ENCODE measurements around the gene KRTAP13-3.

The KRTAP13-3 gene

GRCh38 chr21:30425826-30426225 is at the start of gene KRTAP13-3:
TSS of gene KRTAP13-3 (minus strand) at chr21:30425926. CDS start at chr21:30425912, 14 bp downstream.
- DNase-seq, result no peak

GRCh38 chr21:30468900-30469714 is 43.4 kb upstream of the KRTAP13-3 start:
- no peak for DNase-seq

- no peak for DNase-seq
Observed at GRCh38 chr21:30463713-30464112, 38.0 kb upstream of the KRTAP13-3 start.

- DNase-seq, result no peak
Observed at GRCh38 chr21:30448514-30448913, 22.8 kb upstream of the KRTAP13-3 start.

GRCh38 chr21:30447056-30447455 is 21.3 kb upstream of the KRTAP13-3 start:
- DNase-seq, result no peak

GRCh38 chr21:30444204-30444603 is 18.5 kb upstream of the KRTAP13-3 start:
- no peak for DNase-seq

- DNase-seq, result no peak
Observed at GRCh38 chr21:30443226-30443625, 17.5 kb upstream of the KRTAP13-3 start.

GRCh38 chr21:30439975-30440374 is 14.2 kb upstream of the KRTAP13-3 start, which contains the start of gene KRTAP15-1:
TSS of gene KRTAP15-1 (plus strand) at chr21:30440275. CDS start at chr21:30440328, 53 bp downstream.
- DNase-seq, result no peak

- no peak for DNase-seq
Observed at GRCh38 chr21:30437010-30437565, 11.4 kb upstream of the KRTAP13-3 start.

- peak in 1 of 2 donors; percentile 2 for DNase-seq
Observed at GRCh38 chr21:30434033-30434631, 8.4 kb upstream of the KRTAP13-3 start.

GRCh38 chr21:30430170-30430655 is 4.5 kb upstream of the KRTAP13-3 start, which contains the start of gene KRTAP13-4:
TSS of gene KRTAP13-4 (plus strand) at chr21:30430220. CDS start at chr21:30430276, 56 bp downstream.
- no peak for DNase-seq

- DNase-seq, result no peak
Observed at GRCh38 chr21:30426731-30427130, 1.0 kb upstream of the KRTAP13-3 start.

GRCh38 chr21:30415993-30416392 is 9.7 kb downstream of the KRTAP13-3 start:
- DNase-seq, result no peak

GRCh38 chr21:30408782-30409494 is 16.8 kb downstream of the KRTAP13-3 start:
- DNase-seq, result peak in 1 of 2 donors; percentile 0

- no peak for DNase-seq
Observed at GRCh38 chr21:30395731-30396130, 30.0 kb downstream of the KRTAP13-3 start, which contains the start of gene KRTAP13-1. TSS of gene KRTAP13-1 (plus strand) at chr21:30396031. CDS start at chr21:30396087, 56 bp downstream.

- no peak for DNase-seq
Observed at GRCh38 chr21:30391492-30392025, 34.2 kb downstream of the KRTAP13-3 start.

GRCh38 chr21:30382201-30382600 is 43.5 kb downstream of the KRTAP13-3 start:
- DNase-seq, result no peak

Measured in CD4-positive, alpha-beta T cell treated with Interleukin-1 beta for 1 hour (primary cell).